K562 (cell line): ENCODE results near the gene HOXB8. TPM values are rescaled to one million over a fixed set of nuclear protein-coding genes. Genes with fewer than 3 reads are reported as not detected.

Experiments used
- ATAC-seq: fragments of 200-7000 bp; cut with Tn5 transposase; 3 replicates; pipeline ENCODE4 v1.9.1; 2020; ENCODE audit warnings: moderate library complexity
- BruUV-seq: library from RNA; stranded (reverse); fragments of 400-500 nt; replicated peaks from 2 replicates; lab custom pipeline; 2021; lab: Mats Ljungman, UMichigan
- CTCF ChIA-PET: fragments of 300-600 bp; formaldehyde crosslinking; extraction: SDS; loops from one replicate; lab custom pipeline; 2021; ENCODE audit warnings: low intra/inter-chr PET ratio; lab: Yijun Ruan, JAX
- POLR2A ChIA-PET: fragments of 300-600, 350-650 bp; sonication (Branson Sonifier 250); formaldehyde crosslinking; extraction: SDS; loops from one replicate; lab custom pipeline; 2021; ENCODE audit warnings: antibody characterized with exemption, inconsistent platforms; lab: Yijun Ruan, JAX
- DNase-seq, 4 experiments: peaks; one replicate each; pipeline versions ENCODE4 v3.0.0 to v3.0.0-alpha.2; 2011 to 2018; ENCODE audit warnings: low spot score in 3 of 4, mixed read lengths in 3 of 4; ENCODE audit errors: extremely low read depth in 1 of 4
- FAIRE-seq: peaks from 2 replicates; lab custom pipeline; 2011; peaks lifted over from hg19 to GRCh38; lab: Jason Lieb, UNC
- H2AFZ ChIP-seq: 2 replicates; pipeline ENCODE4 v1.6.0; 2011; ENCODE audit warnings: low read depth, low read length, control low read depth, inconsistent platforms
- H3K27ac ChIP-seq: fragments of 200-600 bp; 3 replicates; pipeline ENCODE4 v1.8.0; 2011; ENCODE audit warnings: low read depth, mild to moderate bottlenecking, control low read depth, inconsistent platforms, low read length, moderate library complexity, mixed read lengths; ENCODE audit errors: extremely low read depth
- H3K27me3 ChIP-seq, 2 experiments: fragments of 300-600 bp in 1 of 2; 2 replicates in 1 of 2; 3 replicates in 1 of 2; pipeline versions ENCODE4 v1.6.0 to v1.8.0; 2011; ENCODE audit warnings: inconsistent platforms in 2 of 2, low read length in 2 of 2, mild to moderate bottlenecking in 1 of 2, mixed read lengths in 1 of 2, moderate library complexity in 1 of 2; ENCODE audit not compliant: control insufficient read depth in 2 of 2, insufficient read depth in 2 of 2
- H3K36me3 ChIP-seq: fragments of 300-600 bp; 3 replicates; pipeline ENCODE4 v1.8.0; 2011; ENCODE audit warnings: mild to moderate bottlenecking, low read length, inconsistent platforms; ENCODE audit not compliant: control insufficient read depth, insufficient read depth
- H3K4me1 ChIP-seq, 2 experiments: fragments of 200-600 bp in 1 of 2; replicated peaks in 1 of 2; 2 replicates in 1 of 2; 3 replicates in 1 of 2; pipeline versions ENCODE4 v1.5.1 to v1.8.0; 2011; ENCODE audit warnings: inconsistent platforms in 2 of 2, low read length in 2 of 2, mild to moderate bottlenecking in 1 of 2, mixed read lengths in 1 of 2, moderate library complexity in 1 of 2; ENCODE audit not compliant: control insufficient read depth in 2 of 2, insufficient read depth in 2 of 2
- H3K4me2 ChIP-seq: 2 replicates; pipeline ENCODE4 v1.6.1; 2011; ENCODE audit warnings: low read length, control low read depth, inconsistent platforms, mixed read lengths; ENCODE audit not compliant: insufficient read depth
- H3K4me3 ChIP-seq: fragments of 200-600 bp; sonication (generic), shearing (Covaris generic); 2 replicates; pipeline ENCODE4 v1.5.1; 2016; ENCODE audit warnings: control low read depth, inconsistent platforms
- H3K79me2 ChIP-seq: fragments of 200-600 bp; 3 replicates; pipeline ENCODE4 v1.8.0; 2011; ENCODE audit warnings: low read length, inconsistent platforms; ENCODE audit not compliant: control insufficient read depth, insufficient read depth
- H3K9ac ChIP-seq, 2 experiments: 2 replicates each; pipeline versions ENCODE4 v1.6.0 to v1.6.1; 2011; ENCODE audit warnings: low read depth in 2 of 2, low read length in 2 of 2, control low read depth in 1 of 2, inconsistent platforms in 1 of 2, mild to moderate bottlenecking in 1 of 2, mixed read lengths in 1 of 2; ENCODE audit not compliant: insufficient read depth in 1 of 2
- H3K9me1 ChIP-seq: one replicate; pipeline ENCODE4 v1.6.0; 2011; ENCODE audit warnings: inconsistent platforms, mild to moderate bottlenecking, low read length, moderate library complexity; ENCODE audit not compliant: control insufficient read depth, insufficient read depth
- H3K9me3 ChIP-seq: replicated peaks from 2 replicates; pipeline ENCODE4 v1.5.1; 2011; ENCODE audit warnings: low read depth, low read length, inconsistent platforms; ENCODE audit not compliant: control insufficient read depth, insufficient read depth
- H4K20me1 ChIP-seq: replicated peaks from 2 replicates; pipeline ENCODE4 v1.6.1; 2011; ENCODE audit warnings: low read length, inconsistent platforms, mixed read lengths; ENCODE audit not compliant: control insufficient read depth, insufficient read depth
- BRD4 ChIP-seq: fragments of 200-600 bp; sonication (generic); IDR thresholded peaks from 2 replicates; pipeline ENCODE4 v1.6.1; 2017; ENCODE audit warnings: inconsistent platforms
- ELK1 ChIP-seq: sonication (generic); formaldehyde crosslinking; IDR thresholded peaks from 2 replicates; pipeline ENCODE4 v1.8.1; 2022; ENCODE audit warnings: missing genetic modification reagents
- ETV6 ChIP-seq, 3 experiments: fragments of 150-350 bp in 1 of 3; sonication (generic) in 1 of 3; formaldehyde crosslinking in 1 of 3; IDR thresholded peaks; 2 replicates each; pipeline versions ENCODE4 v1.6.1 to v1.8.0; 2014 to 2022; ENCODE audit warnings: borderline replicate concordance in 2 of 3, low read depth in 2 of 3, antibody characterized with exemption in 1 of 3, low read length in 1 of 3, mild to moderate bottlenecking in 1 of 3, missing genetic modification reagents in 1 of 3
- HBP1 ChIP-seq: fragments of 450-650 bp; formaldehyde crosslinking; IDR thresholded peaks from 2 replicates; pipeline ENCODE4 v1.4.0; 2022; ENCODE audit warnings: missing genetic modification characterization
- HLTF ChIP-seq: fragments of 450-650 bp; IDR thresholded peaks from 2 replicates; pipeline ENCODE4 v1.6.1; 2016
- HSF4 ChIP-seq: fragments of 250-450 bp; sonication (Bioruptor Pico); IDR thresholded peaks from 2 replicates; pipeline ENCODE4 v2.1.2; 2022; ENCODE audit warnings: mild to moderate bottlenecking, moderate library complexity, borderline replicate concordance
- L3MBTL2 ChIP-seq: fragments of 450-650 bp; IDR thresholded peaks from 2 replicates; pipeline ENCODE4 v1.6.1; 2016; ENCODE audit warnings: mild to moderate bottlenecking, moderate library complexity
- MYBL2 ChIP-seq, 2 experiments: fragments of 450-650 bp in 1 of 2; sonication (generic) in 1 of 2; formaldehyde crosslinking in 1 of 2; IDR thresholded peaks; 2 replicates each; pipeline versions ENCODE4 v1.6.1 to v1.8.1; 2017 to 2022; ENCODE audit warnings: borderline replicate concordance in 1 of 2, inconsistent platforms in 1 of 2, low read depth in 1 of 2, mild to moderate bottlenecking in 1 of 2, missing genetic modification reagents in 1 of 2, moderate library complexity in 1 of 2
- NCOA4 ChIP-seq: fragments of 450-650 bp; IDR thresholded peaks from 2 replicates; pipeline ENCODE4 v1.6.1; 2018; ENCODE audit warnings: mild to moderate bottlenecking; ENCODE audit not compliant: partially characterized antibody
- NFIC ChIP-seq: fragments of 450-650 bp; IDR thresholded peaks from 2 replicates; pipeline ENCODE4 v1.6.1; 2017; ENCODE audit warnings: mild to moderate bottlenecking, inconsistent platforms
- RBM22 ChIP-seq: fragments of 200-400 bp; formaldehyde crosslinking; IDR thresholded peaks from 2 replicates; pipeline ENCODE4 v1.6.1; 2018; ENCODE audit warnings: low read length, low read depth; ENCODE audit not compliant: poor library complexity, severe bottlenecking
- SMAD3 ChIP-seq: fragments of 450-650 bp; formaldehyde crosslinking; conservative IDR thresholded peaks from 2 replicates; pipeline ENCODE4 v1.4.0; 2020; ENCODE audit warnings: mild to moderate bottlenecking
- VEZF1 ChIP-seq: fragments of 200-800 bp; sonication (Bioruptor generic); IDR thresholded peaks from 2 replicates; pipeline ENCODE4 v1.6.1; 2017; ENCODE audit warnings: missing genetic modification characterization, missing compliant biosample characterization
- ZBED1 ChIP-seq: IDR thresholded peaks from 2 replicates; pipeline ENCODE4 v1.6.1; 2014
- ZKSCAN1 ChIP-seq: fragments of 150-350 bp; IDR thresholded peaks from 2 replicates; pipeline ENCODE4 v1.6.1; 2016; ENCODE audit warnings: low read depth, low read length
- ZNF408 ChIP-seq: fragments of 250-450 bp; sonication (Bioruptor Pico); IDR thresholded peaks from 2 replicates; pipeline ENCODE4 v1.4.0; 2020; ENCODE audit warnings: low read depth, mild to moderate bottlenecking, moderate library complexity
- WGBS: fragments of 100-300 bp; shearing (Covaris generic); methylation state at CpG from one replicate; pipeline ENCODE4 v1.1.6; 2016; ENCODE audit warnings: low coverage, mixed read lengths; ENCODE audit not compliant: insufficient coverage; ENCODE audit errors: missing lambda C conversion rate; 5-methylcytosine and 5-hydroxymethylcytosine counted together
- in situ Hi-C: fragments of 300-500 bp; cut with MboI; formaldehyde crosslinking; loops from 4 replicates; pipeline ENCODE4 v1.15.0; 2018; ENCODE audit warnings: inconsistent platforms, mixed read lengths
- intact Hi-C: fragments of 100-400 bp; cut with micrococcal nuclease; formaldehyde crosslinking; loops from 2 replicates; pipeline ENCODE4 v1.14.2; 2022
- polyA plus RNA-seq, 8 experiments: library from polyadenylated mRNA; depleted of rRNA in 4 of 8; stranded (reverse) in 5 of 8; unstranded in 3 of 8; fragments of >200 nt; fragmentation: Nextera tagmentation in 2 of 8; fragmentation: Illumina TruSeq in 1 of 8; extraction: Ambion mirVana in 2 of 8; extraction: Trizol in 1 of 8; gene quantifications; 2 replicates each; pipeline versions ENCODE4 v1.2.1 to v1.2.3, GENCODE V29; 2011 to 2014; ENCODE audit warnings: inconsistent platforms in 1 of 8, missing spikeins in 1 of 8
- total RNA-seq, 7 experiments: library from RNA; depleted of rRNA in 6 of 7; stranded (reverse); fragments of >200 nt in 6 of 7; fragmentation: Illumina TruSeq in 2 of 7; extraction: Trizol in 2 of 7; gene quantifications; 2 replicates each; pipeline versions ENCODE4 v1.2.1 to v1.2.3, GENCODE V29; 2011 to 2021; ENCODE audit warnings: low replicate concordance in 1 of 7

HOXB8 gene
- total and polyA plus RNA-seq, 9 of the 15 experiments (the other 6 are each of a cell fraction or from before 2014, with no cell fraction given) = 0.52 to 23.8 (median 3.6) TPM

- Histone ChIP-seq H3K9me3 (no peaks in the 10 kb centered on the region), H3K27ac (peak within 1 kb of the TSS; percentile 86), H3K4me2 (peak within 1 kb of the TSS; percentile 71), H3K4me3 (peak within 1 kb of the TSS; percentile 56), H4K20me1 (no peaks in the 10 kb centered on the region), H2AFZ (peak within 1 kb of the TSS; percentile 92), H3K79me2 (peaks cover 26% of the 10 kb centered on the region), H3K9ac (peak within 1 kb of the TSS; percentile 80 to 94), H3K36me3 (peaks cover 14% of the 10 kb centered on the region; the same call in 1 of the 3 replicates), H3K4me1 (peaks cover 21 to 55% of the 10 kb centered on the region in 2 experiments), H3K9me1 (no peaks in the 10 kb centered on the region), H3K27me3 (no peaks in the 10 kb centered on the region)
- DNase-seq (peak; percentile 74 to 84 (median 75)), FAIRE-seq (peak; percentile 78), ATAC-seq (peak; percentile 75)
- intact Hi-C loops (no loop called here), in situ Hi-C loops (no loop called here)
- BruUV-seq = no TSS peak
- ChIA-PET POLR2A (interaction anchor here (0.5 to 1.2 kb wide), 4 partner anchors 53 to 562 kb away, joined by 3 read pairs; partner anchors contain the start of gene NFE2L1), CTCF (no interaction called here)
- WGBS = 31% methylated on average over 53 of the region's 79 CpGs
- TF ChIP-seq ETV6 (IDR thresholded peaks at IDR 0.05; ENCODE audit: borderline replicate concordance in 1 of 2, low read depth in 2 of 2, low read length in 1 of 2) (0 out of 4 replicates have a peak, but pooled peaks of 1 of the 2 experiments have one; percentile 16), ETV6 (CRISPR knock-in tag; IDR thresholded peaks at IDR 0.05; ENCODE audit: borderline replicate concordance) (no peak), VEZF1 (peak; percentile 71), SMAD3 (CRISPR knock-in tag) (no peak), RBM22 (peak; percentile 76), NFIC (peak; percentile 71), NCOA4 (no peak), HBP1 (CRISPR knock-in tag) (no peak), HLTF (no peak), ZNF408 (CRISPR knock-in tag) (no peak), ZBED1 (no peak), BRD4 (0 out of 2 replicates have a peak, but pooled peaks have one; percentile 8), MYBL2 (IDR thresholded peaks at IDR 0.05; ENCODE audit: low read depth) (no peak), MYBL2 (CRISPR knock-in tag; IDR thresholded peaks at IDR 0.05; ENCODE audit: borderline replicate concordance) (no peak), HSF4 (no peak), ZKSCAN1 (no peak), ELK1 (CRISPR knock-in tag) (no peak), L3MBTL2 (peak; percentile 75)
These were observed 4.5 kb downstream of the HOXB8 start, which contains the start of gene HOXB7 for GRCh38 chr17:48610282-48611211. Gene HOXB7 (minus strand): TSS chr17:48611017. CDS start chr17:48610918, 99 bp downstream.
